Stimulated activated CD4-positive, alpha-beta T cell treated with anti-CD3 and anti-CD28 coated beads, Interleukin-15, amount 100 ng/mL, for 1 hour (primary cell): ENCODE data around the gene PIAS4.

Experiments used
- DNase-seq, 2 donors: peaks; one replicate each; pipeline ENCODE4 v3.0.0-alpha.2; 2020; ENCODE audit warnings: low read depth in 1 of 2, low spot score in 1 of 2

PIAS4 gene

GRCh38 chr19:4042064-4042730 is 34.7 kb downstream of the PIAS4 start:
- DNase-seq: no peak

- no peak for DNase-seq
These were observed 35.2 kb downstream of the PIAS4 start for GRCh38 chr19:4042731-4043082.

- no peak for DNase-seq
These were observed 35.9 kb downstream of the PIAS4 start for GRCh38 chr19:4043401-4043800.

- DNase-seq: no peak
These were observed 36.6 kb downstream of the PIAS4 start for GRCh38 chr19:4043966-4044715.

GRCh38 chr19:4044990-4045465 is 37.5 kb downstream of the PIAS4 start:
- no peak for DNase-seq

GRCh38 chr19:4045597-4046361 is 38.2 kb downstream of the PIAS4 start:
- no peak for DNase-seq

GRCh38 chr19:4046362-4046691 is 38.8 kb downstream of the PIAS4 start:
- DNase-seq: no peak

- no peak for DNase-seq
These were observed 39.6 kb downstream of the PIAS4 start for GRCh38 chr19:4046946-4047683.

GRCh38 chr19:4049432-4049831 is 41.9 kb downstream of the PIAS4 start:
- no peak for DNase-seq

- DNase-seq: no peak
These were observed 43.9 kb downstream of the PIAS4 start for GRCh38 chr19:4051175-4052101.

- no peak for DNase-seq
These were observed 44.8 kb downstream of the PIAS4 start for GRCh38 chr19:4052114-4052992.

- DNase-seq: no peak
These were observed 45.5 kb downstream of the PIAS4 start for GRCh38 chr19:4052993-4053422.

GRCh38 chr19:4053423-4054324 is 46.1 kb downstream of the PIAS4 start:
- DNase-seq: no peak

- no peak for DNase-seq
These were observed 47.1 kb downstream of the PIAS4 start for GRCh38 chr19:4054441-4055208.

GRCh38 chr19:4055209-4055552 is 47.6 kb downstream of the PIAS4 start:
- DNase-seq: no peak

GRCh38 chr19:4057931-4058692 is 50.6 kb downstream of the PIAS4 start:
- peak in 1 of 2 donors; percentile 35 for DNase-seq
